ENCODE data around the gene MOB2. TPM values are rescaled to one million over a fixed set of nuclear protein-coding genes. Genes with fewer than 3 reads are reported as not detected.

Gene MOB2
- total RNA-seq, 2 experiments from 2014 or later, result 37.0 to 38.3 TPM

DNA sequence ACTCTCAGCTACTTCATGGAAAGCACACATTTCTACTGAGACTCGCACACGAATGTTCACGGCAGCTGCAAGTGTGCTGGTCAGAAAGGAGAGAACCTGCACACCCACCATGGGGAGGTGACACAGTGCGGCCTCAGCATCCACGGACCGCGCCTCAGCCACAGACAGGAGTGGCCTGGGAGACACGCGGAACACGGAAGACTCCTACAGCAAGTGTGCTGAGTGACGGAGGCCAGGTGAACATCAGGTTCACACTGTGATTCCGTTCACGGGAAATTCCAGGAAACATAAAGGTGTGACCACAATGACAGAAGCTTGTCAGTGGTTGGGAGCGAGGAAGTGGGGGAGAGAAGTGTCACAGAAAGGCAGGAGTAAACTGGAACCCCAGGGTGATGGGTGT lies 13.3 kb upstream of the MOB2 start:
- no peaks in the 10 kb centered on the region for H3K27me3 Mint-ChIP-seq
- no peaks in the 10 kb centered on the region for H3K27me3 ChIP-seq (ENCODE audit: control insufficient read depth in 1 of 2, insufficient read depth in 2 of 2, low read length in 2 of 2)
- peaks cover 63% of the 10 kb centered on the region for H3K4me1 Mint-ChIP-seq (ENCODE audit: low read depth)
- peaks cover 14% of the 10 kb centered on the region for H3K36me3 ChIP-seq (ENCODE audit: insufficient read depth, low read length)
- no peak overlapping the region for H3K4me3 ChIP-seq (ENCODE audit: low read length)
- intact Hi-C loops (cut with DNase I, micrococcal nuclease), result no loop called here
- H3K27ac Mint-ChIP-seq, result no peak overlapping the region
- no peaks in the 10 kb centered on the region for H3K9me3 Mint-ChIP-seq
- CTCF ChIA-PET, result interaction anchor here (0.9 kb wide), 1 partner anchor 75 kb away, joined by 3 read pairs; no protein-coding TSS in a partner anchor
- peaks cover 26% of the 10 kb centered on the region for H3K4me1 ChIP-seq (ENCODE audit: insufficient read depth, low read length)
- POLR2A ChIA-PET, result no interaction called here
- H3K9me3 ChIP-seq (ENCODE audit: control insufficient read depth in 1 of 2, insufficient read depth in 1 of 2, low read length in 2 of 2), result peaks cover 0 to 10% of the 10 kb centered on the region in 2 experiments
- peaks cover 34% of the 10 kb centered on the region for H3K36me3 Mint-ChIP-seq (ENCODE audit: low read depth)
- DNase-seq (no peak), ATAC-seq (ENCODE audit: poor library complexity) (no peak)
- TF ChIP-seq, protein P1, sequence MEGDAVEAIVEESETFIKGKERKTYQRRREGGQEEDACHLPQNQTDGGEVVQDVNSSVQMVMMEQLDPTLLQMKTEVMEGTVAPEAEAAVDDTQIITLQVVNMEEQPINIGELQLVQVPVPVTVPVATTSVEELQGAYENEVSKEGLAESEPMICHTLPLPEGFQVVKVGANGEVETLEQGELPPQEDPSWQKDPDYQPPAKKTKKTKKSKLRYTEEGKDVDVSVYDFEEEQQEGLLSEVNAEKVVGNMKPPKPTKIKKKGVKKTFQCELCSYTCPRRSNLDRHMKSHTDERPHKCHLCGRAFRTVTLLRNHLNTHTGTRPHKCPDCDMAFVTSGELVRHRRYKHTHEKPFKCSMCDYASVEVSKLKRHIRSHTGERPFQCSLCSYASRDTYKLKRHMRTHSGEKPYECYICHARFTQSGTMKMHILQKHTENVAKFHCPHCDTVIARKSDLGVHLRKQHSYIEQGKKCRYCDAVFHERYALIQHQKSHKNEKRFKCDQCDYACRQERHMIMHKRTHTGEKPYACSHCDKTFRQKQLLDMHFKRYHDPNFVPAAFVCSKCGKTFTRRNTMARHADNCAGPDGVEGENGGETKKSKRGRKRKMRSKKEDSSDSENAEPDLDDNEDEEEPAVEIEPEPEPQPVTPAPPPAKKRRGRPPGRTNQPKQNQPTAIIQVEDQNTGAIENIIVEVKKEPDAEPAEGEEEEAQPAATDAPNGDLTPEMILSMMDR (IDR thresholded peaks at IDR 0.05), result no peak
- H3K27ac ChIP-seq (ENCODE audit: low read depth in 1 of 2, low read length in 2 of 2), result no peak overlapping the region
- H3K4me3 Mint-ChIP-seq, result no peak overlapping the region

DNA sequence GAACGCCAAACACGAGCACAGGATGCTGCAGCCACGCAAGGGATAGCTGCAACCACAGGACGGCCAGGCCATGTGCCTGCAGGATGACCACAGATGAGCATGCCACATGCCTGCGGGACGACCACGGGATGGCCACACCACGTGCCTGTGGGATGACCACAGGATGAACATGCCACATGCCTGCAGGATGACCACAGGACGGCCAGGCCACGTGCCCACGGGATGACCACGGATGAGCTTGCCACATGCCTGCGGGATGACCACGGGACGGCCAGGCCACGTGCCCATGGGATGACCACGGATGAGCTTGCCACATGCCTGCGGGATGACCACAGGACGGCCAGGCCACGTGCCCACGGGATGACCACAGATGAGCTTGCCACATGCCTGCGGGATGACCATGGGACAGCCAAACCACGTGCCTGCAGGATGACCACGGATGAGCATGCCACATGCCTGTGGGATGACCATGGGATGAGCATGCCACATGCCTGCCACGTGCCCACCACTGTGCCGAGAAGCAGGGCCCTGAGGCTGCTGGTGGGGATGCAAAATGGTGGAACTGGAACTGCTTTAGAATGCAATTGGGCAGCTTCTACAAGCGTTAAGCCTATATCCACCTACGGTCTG lies 12.8 kb upstream of the MOB2 start:
- CTCF ChIA-PET, result interaction anchor here (0.9 kb wide), 1 partner anchor 75 kb away, joined by 3 read pairs; no protein-coding TSS in a partner anchor

DNA sequence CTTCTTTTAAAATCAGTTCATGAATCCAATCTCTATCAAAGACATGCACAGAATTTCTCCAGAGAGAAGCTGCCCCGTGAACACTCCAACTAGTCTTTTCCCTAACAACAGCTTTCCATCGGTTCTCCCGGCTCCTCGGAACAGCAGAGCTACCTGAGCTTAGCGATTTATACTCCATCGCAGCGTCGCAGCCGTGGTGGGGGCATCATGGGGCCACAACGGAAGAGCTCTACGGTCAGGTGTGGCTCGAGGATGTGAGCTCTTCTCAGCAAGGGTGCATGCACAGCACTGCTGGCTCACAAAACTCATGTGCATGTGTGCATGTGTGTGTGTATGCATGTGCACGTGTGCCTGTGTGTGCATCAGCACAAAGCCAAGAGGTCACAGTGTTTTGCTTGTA lies 11.7 kb upstream of the MOB2 start:
- Mint-ChIP-seq H3K27ac (no peak overlapping the region), H3K27me3 (no peaks in the 10 kb centered on the region), H3K36me3 (ENCODE audit: low read depth) (peaks cover 34% of the 10 kb centered on the region), H3K9me3 (no peaks in the 10 kb centered on the region), H3K4me1 (ENCODE audit: low read depth) (peaks cover 79% of the 10 kb centered on the region), H3K4me3 (no peak overlapping the region)
- no peak for ATAC-seq (ENCODE audit: poor library complexity)
- Histone ChIP-seq H3K27me3 (ENCODE audit: control insufficient read depth in 1 of 2, insufficient read depth in 2 of 2, low read length in 2 of 2) (no peaks in the 10 kb centered on the region), H3K9me3 (ENCODE audit: control insufficient read depth in 1 of 2, insufficient read depth in 1 of 2, low read length in 2 of 2) (peaks cover 0 to 10% of the 10 kb centered on the region in 2 experiments), H3K27ac (ENCODE audit: low read depth in 1 of 2, low read length in 2 of 2) (no peak overlapping the region), H3K4me1 (ENCODE audit: insufficient read depth, low read length) (peaks cover 25% of the 10 kb centered on the region), H3K36me3 (ENCODE audit: insufficient read depth, low read length) (peaks cover 12% of the 10 kb centered on the region), H3K4me3 (ENCODE audit: low read length) (no peak overlapping the region)
- intact Hi-C loops (cut with DNase I, micrococcal nuclease), result no loop called here
- CTCF ChIA-PET, result interaction anchor here (1.6 kb wide), 1 partner anchor 77 kb away, joined by 3 read pairs; no protein-coding TSS in a partner anchor
- POLR2A ChIA-PET, result no interaction called here
- TF ChIP-seq, protein P1 (IDR thresholded peaks at IDR 0.05), result no peak
- DNase-seq, result no peak

More for the DNA sequence above, 12.8 kb upstream of the MOB2 start:
- POLR2A ChIA-PET, result no interaction called here
- intact Hi-C loops (cut with DNase I, micrococcal nuclease), result no loop called here
- H3K27me3 ChIP-seq (ENCODE audit: control insufficient read depth in 1 of 2, insufficient read depth in 2 of 2, low read length in 2 of 2), result no peaks in the 10 kb centered on the region
- H3K9me3 ChIP-seq (ENCODE audit: control insufficient read depth in 1 of 2, insufficient read depth in 1 of 2, low read length in 2 of 2), result peaks cover 0 to 10% of the 10 kb centered on the region in 2 experiments
- H3K4me1 Mint-ChIP-seq (ENCODE audit: low read depth), result peaks cover 68% of the 10 kb centered on the region
- ATAC-seq (ENCODE audit: poor library complexity), result no peak
- H3K27ac Mint-ChIP-seq, result peak overlapping the region; percentile 14
- no peak overlapping the region for H3K4me3 Mint-ChIP-seq
- no peak overlapping the region for H3K4me3 ChIP-seq (ENCODE audit: low read length)
- TF ChIP-seq, protein P1 (IDR thresholded peaks at IDR 0.05), result no peak
- H3K27ac ChIP-seq (ENCODE audit: low read depth in 1 of 2, low read length in 2 of 2), result no peak overlapping the region
- H3K27me3 Mint-ChIP-seq, result no peaks in the 10 kb centered on the region
- peaks cover 14% of the 10 kb centered on the region for H3K36me3 ChIP-seq (ENCODE audit: insufficient read depth, low read length)
- peaks cover 34% of the 10 kb centered on the region for H3K36me3 Mint-ChIP-seq (ENCODE audit: low read depth)
- no peaks in the 10 kb centered on the region for H3K9me3 Mint-ChIP-seq
- H3K4me1 ChIP-seq (ENCODE audit: insufficient read depth, low read length), result peaks cover 26% of the 10 kb centered on the region
- DNase-seq, result no peak
